ENCODE data around the gene GPATCH3.
"Not testable (repeated sequence)": the region's sequence is repeated elsewhere in the genome, so short reads cannot be mapped to it uniquely, and the experiment has no call there.

Gene GPATCH3

DNA sequence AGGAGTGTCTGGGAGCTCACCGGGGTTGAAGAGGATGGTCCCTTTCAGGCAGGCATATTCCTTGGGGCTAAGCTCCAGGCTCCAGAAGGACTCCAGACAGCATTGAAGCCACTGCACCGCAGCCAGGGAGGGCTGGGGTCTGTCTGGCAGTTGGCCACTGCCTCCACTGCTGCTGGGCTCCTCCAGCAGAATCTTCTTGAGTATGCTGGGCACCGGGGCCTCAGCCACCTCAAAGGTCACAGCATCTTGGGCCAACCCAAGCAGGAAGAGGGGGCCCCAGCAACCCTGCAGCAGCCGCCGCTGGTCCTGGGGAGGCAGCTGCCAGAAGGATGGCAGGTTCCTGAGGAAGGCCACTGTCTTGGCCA, 13.1 kb upstream of the GPATCH3 start:
- DNase-seq: no peak

DNA sequence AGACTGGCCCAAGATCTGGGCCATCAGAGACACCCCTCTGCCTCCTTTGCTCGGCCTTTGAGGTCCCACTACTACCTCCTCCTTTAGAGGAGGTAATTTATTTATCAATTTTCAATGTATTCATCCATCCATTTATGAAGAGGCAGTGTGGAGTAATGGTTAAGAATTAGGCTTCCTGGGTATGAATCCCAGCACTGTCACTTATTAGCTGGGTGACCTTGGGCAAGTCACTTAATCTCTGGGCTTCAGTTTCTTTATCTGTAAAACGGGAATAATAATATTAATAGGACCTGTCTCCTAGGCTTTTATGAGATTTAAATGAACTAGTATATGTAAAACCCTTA, 11.9 kb upstream of the GPATCH3 start:
- DNase-seq: no peak

DNA sequence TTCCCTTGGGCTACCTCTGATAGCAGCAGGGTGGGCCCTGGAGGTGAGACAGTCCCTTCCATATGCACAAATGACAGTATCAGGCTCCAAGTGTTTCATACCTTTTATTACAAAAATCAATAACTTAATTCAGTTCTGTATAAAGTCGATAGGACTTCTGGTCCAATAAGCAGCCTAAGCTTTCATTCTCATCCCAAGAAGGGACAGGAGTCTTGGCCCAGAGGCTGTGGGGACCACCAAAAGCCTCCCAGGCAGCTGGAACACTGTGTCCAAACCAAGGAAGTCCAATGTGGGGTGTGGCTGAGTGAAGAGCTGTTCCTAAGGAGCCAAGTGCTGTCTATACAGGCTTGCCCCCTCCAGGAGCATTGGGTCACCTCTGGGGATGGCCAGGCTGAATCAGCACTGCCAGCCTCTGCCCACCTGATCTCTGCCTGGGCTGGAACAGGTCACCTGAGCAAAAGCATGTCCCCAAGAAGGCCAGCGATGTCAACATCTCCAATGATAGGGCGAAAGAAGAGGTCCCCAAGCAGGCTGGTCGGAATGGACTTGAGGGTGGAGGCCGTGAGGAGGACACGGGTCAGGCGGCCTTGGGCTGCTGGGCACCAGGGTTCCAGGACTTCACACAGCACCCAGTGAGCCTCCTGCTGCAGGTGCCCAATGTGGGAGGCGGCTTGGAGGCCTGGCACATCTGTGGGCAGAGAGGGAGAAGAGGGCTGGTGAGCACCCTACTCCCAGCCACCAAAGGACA, 11.3 kb upstream of the GPATCH3 start:
- no peak for DNase-seq

DNA sequence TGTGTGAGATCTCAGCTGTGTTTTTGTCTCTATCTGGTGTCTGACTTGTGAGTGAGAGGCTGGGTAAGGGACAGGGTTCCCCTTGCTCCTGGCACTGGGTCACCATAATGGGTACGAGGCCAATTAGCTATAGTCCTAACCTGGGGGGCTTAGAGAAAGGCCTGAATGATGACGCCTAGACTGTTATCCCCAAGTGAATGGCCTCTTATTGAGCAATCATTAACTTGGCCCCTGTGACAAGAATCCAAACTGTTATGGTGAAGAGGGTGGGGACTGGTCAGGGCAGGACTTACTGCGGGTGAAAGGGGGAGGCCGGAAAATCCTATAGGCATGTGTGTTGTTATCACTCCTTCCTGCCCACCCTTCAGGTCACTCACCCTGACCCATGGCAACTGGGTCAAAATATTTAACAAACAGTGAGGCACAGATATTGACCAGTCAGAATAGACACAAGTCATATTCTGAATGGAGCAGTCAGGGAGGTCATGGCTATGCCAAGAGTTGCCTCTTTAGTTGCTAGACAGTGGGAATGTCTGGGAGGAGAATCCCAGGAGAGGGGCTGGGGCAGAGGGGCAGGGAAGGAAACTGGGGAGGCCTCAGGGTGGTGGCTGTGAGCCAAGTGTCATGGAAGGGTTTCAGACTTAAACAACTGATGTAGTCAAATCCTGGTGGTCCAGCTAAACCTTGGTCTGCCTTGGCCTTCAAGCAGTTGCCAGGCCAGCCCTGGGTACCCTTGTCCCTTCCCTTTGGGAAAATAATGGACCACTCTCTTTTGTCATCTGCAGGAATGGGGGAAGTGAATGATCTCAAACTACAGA, 10.3 kb upstream of the GPATCH3 start:
- no peak for DNase-seq

DNA sequence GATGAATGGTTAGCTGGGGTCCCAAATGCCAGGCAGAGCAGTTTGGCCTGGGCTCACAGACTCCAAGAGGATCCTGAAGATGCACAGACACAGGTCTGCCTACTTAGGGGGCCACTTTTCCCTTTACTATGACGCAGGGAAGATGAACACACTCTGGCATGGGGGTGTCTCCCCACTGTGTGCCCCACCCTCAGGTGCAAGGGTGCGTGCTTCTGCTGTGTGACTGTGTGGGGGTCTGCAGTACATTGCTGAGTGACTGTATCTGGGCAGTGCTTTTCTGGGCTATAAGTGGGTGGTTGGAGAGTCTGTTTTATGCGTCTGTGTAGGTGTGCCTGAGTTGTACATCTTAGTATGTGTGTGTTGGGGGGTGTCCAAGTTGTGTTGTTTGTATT, 9.7 kb upstream of the GPATCH3 start:
- DNase-seq: no peak

DNA sequence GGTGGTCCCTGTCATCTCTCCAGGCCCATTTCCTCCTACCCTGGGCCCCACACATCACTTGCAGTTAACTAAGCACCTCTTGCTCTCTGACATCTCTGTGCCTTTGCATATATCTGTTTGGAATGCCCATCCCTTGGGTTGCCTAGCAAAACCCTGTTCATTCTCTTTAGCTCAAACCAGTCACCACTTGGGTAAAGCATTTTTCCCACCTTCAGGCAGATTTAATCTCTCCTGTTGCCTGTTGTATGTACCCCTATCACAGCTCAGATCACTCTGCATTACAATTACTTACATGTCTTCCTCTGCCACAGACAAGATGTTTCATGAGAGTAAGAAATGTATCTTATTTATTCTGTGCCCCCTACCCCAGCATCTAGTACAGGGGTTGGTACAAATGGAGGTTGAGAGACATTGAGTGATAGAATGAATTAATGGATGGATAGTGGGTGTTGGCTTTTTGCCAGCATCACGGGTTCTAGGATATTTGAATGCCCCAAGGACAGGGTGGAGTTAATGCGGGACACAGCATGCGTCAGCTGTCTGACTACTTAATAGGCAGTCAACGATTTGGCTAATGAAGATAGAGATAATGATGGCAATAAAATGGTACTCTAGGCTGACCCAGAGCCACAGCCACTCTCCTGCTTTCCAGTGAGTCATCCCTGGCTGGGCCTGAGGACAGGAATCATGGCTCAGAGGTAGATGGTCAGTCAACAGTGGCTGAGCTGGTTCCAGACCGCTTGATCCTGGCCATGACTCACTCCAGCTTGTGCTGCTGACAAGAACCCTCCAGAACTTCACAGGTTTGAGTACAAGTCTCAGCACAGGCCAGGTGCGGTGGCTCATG, 7.0 kb upstream of the GPATCH3 start:
- DNase-seq: no peak

DNA sequence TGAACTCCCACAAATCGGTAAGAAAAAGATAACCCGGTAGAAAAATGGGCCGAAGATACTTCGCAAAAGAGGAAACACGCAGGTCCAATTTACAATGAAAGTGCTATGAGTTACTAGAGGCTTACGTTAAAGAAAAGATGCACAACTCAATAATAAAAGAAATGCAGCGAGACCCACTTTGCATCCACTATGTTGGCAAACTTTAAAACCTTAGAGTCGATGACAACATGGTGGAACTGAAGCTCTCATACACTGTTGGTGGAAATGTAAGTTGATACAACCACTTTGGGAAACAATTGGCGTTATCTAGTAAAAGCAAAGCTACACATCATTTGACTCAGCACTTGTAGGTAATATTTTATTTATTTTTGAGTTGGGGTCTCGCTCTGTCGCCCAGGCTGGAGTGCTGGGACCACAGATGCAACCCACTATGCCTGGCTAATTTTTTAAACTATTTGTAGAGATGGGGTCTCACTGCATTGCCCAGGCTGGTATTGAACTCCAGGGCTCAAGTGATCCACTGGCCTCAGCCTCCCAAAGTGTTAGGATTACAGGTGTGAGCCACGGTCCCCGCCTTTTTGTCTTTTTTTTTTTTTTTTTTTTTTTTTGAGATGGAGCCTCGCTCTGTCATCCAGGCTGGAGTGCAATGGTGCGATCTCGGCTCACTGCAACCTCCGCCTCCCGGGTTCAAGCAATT, 696 bp upstream of the GPATCH3 start:
- no peak for DNase-seq

DNA sequence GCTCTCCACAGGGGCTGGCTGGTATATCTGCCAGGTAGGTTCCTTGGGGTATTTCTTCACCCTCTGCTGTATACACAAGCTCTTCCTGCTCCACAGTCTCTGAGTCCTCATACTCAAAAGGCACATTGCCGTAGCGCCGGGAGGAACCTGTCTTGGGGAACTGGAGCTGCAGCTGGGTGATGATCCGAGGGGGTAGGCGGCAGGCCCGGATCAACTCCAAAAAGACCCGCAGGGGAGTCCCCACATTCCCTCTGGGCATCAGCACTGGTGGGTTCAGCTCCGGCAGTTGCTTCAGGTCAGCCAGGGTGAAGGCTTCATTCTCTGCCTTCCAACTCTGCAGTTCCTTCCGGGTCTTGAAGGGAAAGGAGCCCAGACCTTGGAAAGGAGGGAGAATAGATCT, 2.9 kb downstream of the GPATCH3 start:
- DNase-seq: no peak

DNA sequence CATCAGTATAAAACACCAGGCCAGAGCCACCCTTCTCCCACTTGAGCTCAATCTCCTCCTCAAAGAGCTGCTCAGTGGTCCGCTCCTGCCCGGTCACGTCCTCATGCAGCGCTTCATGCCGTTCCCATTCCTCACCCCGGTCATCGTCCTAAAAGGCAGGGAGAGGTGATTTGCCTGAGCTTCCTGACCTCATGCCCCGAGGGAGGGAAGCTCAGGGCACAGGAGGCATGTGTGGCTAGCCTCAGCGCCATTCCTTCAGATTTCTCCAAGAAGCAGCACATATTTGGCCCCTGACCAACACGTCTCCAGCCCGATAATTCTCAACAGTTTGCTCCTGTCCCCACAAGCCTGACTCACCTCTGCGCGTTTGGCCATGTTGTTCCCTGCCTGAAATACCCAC, 6.0 kb downstream of the GPATCH3 start:
- DNase-seq: no peak

DNA sequence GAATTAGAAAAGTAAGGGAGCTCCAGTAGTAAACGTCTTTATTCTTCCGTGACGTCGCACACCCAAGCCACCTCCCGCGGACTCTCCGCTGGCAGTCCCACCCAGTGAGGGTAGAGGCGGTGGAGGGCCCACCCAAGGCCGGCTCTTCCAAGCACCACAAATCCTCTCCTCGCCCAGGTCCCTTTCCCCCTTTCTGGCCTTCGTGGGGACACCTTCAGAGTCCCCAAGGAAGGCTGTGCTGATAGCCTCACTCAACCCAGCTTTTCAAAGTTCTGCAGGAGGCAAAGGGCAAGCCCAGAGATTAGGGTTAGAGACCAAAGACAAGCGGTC, 9.8 kb downstream of the GPATCH3 start:
- no peak for DNase-seq

DNA sequence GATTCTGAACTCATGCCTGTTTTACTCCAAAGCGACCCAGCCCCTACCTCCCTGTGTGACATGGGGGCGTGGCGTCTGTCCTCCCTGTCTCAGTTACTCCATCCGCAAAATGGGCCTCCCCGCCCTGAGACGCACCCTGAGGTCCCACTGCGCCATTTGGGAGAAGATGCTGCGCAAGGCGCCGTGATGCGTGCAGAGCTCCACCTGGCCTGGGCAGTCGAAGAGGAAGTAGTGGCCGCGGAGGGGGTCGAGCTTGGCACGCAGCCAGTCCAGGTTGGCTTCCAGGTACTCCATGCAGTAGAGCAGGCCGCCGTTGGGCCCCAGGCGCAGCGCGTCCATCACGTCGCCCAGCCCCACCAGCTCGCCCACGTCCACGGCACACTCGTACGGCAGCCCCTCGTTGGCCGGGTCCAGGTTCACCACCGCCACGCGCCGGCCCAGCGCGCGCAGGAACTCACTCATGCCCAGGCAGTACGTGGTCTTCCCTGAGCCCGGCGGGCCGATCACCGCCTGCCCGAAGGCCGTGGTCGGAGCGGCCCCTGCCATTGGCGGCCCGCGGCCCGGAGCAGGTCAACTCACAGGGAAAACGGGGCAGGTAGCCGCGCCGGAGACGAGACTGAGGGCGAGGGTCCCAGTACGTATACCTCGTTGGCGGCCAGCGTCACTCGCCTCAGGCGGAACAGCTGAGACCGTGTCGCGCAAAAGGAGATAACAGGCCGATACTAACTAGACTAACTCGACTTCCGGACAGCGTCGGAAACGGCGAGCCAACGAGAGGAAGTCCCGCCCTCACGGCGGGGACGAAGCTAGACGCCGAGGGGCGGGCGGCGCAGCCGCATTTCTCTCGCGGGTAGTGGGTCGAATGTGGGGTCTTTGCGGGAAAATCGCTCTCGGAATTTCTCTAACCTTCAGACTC, 10.5 kb downstream of the GPATCH3 start, which contains the start of gene GPN2:
Gene GPN2, minus strand, starts transcription at position 733 of the 916 bp plus-strand sequence. Its CDS starts 187 bp downstream, at position 546.
- no peak for DNase-seq

DNA sequence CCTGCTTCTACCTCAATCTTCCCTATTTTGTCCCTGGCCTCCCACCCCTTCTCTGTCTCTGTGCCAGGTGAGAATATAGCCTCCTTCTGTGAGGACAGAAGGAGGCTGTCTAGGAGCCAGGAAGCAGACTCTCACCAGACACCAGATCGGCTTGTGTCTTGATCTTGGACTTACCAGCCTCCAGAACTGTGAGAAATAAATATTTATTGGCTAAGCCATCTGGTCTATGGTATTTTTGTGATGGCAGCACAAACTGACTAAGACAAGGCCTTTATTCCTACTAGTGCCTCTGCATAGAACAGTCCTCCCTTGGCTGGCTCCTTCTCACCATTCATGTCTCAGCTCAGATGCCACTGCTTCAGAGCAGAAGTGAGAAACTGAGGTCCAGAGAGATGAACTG, 12.0 kb downstream of the GPATCH3 start:
- no peak for DNase-seq

DNA sequence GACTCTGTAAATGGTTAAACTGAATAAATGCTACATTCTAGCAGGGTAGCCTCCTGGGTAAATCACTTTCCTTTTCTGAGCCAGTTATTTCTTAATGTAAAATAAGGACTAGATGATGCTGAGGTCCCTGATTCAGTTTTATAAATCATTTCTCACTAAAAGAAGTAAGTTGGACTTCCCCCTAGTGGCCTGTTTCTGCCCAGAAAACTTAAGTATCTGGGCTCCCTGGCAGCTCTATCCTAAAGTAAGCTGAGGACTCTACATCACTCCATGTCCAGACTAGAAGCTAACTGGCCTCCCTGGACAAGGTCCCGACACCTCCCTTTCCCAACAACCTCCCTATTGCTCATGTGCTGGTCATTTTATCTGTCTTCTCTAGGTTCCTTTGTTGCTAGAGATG, 13.1 kb downstream of the GPATCH3 start:
- no peak for DNase-seq

DNA sequence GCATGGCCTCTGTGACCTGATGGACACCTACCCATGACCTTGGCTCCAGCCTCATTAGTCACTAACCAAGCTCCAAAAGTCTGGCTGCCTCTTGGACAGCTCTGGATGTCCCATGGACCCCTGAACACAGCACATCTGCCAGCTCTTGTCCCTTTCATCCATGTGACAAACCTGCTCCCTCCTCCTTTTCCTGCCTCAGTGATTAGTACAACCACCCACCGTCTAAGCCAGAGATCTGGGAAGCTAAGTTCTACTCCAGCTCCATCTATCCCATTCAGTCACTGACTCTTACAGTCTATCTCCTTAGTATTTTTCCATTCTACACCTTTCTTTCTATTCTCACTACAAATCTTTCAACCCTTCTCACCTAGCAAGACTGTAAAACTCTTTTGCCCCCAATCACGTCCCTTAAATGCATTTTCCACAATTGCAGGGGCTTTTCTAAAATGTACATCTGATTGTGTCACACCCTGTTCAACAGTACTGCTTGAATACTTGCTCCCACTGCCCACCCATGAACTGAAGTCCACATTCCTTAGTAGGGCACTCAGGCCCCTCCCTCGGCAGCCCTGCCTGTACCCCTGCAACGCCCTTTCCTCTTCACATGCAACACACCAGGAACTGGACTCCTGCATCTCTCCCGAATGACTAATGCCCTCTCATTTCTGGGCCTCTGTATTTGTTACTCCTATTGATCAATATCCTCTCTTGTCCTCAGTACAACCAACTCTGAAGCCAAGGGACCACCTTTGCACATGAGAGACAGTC, 17.4 kb downstream of the GPATCH3 start:
- DNase-seq: no peak

DNA sequence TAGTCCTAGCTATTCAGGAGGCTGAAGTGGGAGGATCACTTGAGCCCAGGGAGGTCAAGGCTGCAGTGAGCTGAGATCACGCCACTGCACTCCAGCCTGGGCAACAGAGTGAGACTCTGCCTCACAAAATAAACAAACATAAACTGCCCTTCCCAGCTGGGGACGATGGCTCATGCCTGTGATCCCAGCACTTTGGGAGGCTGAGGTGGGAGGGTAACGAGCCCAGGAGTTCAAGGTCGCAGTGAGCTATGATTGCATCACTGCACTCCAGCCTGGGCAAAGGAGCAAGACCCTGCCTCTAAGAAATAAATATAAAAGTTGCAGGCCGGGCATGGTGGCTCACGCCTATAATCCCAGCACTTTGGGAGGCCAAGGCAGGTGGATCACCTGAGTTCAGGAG, 18.7 kb downstream of the GPATCH3 start:
- DNase-seq: not testable (repeated sequence)

DNA sequence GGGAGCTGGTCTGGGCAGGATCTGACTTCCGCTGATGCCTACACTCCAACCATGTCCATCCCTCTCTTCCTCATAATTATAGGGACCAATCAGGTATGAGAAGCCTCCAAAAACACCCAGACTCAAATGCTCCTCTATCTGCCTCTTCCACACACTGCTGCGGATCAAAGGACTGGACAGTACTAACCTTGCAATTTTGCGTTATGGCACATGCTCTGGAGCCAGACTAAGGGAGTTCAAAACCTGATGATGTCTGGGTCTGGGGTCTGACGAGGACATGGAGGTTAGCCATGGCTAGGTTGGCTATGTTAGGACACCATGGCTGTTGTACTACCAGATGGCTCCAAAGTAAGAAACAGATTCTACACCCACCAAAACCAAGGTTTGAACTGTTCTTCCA, 20.5 kb downstream of the GPATCH3 start:
- no peak for DNase-seq

DNA sequence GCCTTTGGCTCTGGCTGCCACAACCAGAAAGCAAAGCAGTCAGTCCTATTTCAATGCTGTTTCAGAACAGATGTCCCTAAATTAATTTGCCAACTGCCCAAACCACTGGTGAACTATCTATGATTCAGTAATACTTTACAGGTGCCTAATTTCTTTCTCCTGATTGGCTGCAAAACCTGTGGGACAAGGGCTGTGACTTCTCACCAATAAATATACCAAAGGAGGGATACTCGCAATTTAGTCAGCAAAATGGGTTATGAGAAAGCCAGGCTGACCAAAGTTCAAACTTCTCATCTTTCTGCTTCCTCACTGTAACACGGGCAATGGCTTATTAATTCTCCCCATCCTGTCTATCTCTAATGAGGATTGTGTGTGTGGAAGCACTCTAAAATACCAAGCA, 22.9 kb downstream of the GPATCH3 start:
- DNase-seq: no peak

DNA sequence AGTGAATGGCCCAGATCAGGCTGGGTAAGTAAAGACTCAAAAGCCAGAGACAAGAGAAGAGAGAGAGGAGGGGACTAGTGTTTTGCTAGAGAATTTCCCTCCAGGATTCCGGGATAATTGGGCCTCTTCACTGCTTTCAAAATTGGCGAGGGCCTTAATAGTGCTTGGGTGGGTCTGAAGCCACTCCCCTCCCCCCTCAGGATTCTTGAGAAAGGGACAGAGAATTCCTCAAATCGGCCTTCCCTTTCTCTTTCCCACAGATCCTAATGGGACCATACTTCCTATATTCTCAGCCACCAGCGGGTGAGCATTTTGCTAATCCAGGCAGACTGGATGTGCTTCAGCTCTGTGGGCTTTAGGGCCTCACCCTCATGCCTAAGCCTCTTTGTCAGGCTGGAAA, 25.4 kb downstream of the GPATCH3 start:
- no peak for DNase-seq

DNA sequence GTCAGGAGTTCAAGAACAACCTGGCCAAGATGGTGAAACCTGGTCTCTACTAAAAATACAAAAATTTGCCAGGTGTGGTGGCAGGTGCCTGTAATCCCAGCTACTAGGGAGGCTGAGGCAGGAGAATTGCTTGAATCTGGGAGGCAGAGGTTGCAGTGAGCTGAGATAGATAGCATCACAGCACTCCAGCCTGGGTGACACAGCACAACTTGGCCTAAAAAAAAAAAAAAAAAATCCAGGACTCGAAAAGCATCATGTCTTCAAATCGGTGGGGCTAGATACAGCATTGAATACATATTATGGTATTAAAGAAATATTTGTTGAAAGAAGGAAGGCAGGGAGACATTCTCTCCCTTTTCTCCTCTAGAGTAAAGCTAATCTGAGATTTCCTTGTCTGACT, 27.2 kb downstream of the GPATCH3 start:
- not testable (repeated sequence) for DNase-seq

DNA sequence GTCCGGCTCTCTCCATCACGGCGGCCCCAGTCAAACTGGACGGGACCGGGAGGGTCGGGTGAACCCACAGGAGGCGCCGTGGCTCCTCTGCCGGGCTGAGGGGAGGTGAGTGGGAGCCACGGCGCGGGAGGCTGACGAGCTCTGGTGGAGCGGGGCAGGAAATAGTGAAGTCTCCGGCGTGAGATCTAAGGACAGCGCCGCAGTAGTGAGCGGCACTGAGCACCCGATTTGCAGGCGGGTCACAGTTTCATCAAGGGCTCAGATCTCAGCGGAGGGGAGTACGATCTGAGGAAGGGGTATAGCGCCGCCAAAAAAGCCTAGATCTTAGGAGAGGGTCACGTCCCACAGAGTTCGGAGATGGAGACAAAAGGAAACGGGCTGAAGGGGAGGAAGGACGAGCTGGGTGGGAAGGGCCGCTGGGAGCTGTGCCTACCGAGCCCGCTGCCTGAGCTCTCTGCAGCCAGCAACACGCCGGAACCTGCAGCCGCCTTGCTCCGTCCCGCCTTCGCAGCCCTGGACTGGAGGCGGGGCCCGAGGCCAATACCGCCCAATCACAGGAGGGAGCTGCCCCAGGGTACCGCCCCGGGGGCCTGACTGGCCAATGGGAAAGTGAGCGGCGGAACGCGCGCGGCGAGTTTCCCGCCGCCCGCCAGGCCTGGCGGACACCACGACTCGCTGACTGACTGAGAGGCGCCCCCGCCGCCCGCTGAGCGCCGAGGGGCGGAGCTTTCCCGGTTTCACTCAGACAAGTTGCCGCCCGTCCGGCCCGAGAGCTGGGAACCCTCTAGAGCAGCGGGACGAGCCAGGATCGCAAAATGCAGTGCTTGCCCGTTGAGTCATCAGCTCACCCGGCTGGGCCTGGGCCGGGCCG, 35.4 kb downstream of the GPATCH3 start:
- peak; percentile 79 for DNase-seq
